ENCODE results near the gene EHD4.

DNA sequence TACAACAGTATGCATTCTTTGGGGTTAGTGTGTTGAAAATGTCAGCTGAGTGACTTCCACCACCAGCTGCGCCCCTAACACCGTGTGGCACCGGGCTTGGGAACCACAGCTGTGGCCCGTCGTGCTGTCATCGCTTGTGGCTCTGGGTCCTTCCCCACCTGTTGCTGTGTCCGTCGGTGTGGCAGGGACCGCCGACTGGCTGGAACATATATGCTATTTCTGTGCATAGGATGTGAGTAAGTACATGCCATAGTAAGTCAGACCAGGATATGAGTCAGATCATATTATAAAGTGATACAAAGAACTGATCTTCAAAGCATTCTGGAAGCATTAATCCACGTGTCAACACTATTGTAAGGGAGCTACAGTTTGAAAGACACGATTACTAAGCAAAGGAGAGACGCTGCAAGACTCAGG is 31.9 kb downstream of the EHD4 start:
- no peak for TF ChIP-seq CTCF (tag by site-specific recombination; IDR thresholded peaks at IDR 0.05)
- no peak for TF ChIP-seq ZNF175 (tag by site-specific recombination; IDR thresholded peaks at IDR 0.05)
- TF ChIP-seq, protein P1, sequence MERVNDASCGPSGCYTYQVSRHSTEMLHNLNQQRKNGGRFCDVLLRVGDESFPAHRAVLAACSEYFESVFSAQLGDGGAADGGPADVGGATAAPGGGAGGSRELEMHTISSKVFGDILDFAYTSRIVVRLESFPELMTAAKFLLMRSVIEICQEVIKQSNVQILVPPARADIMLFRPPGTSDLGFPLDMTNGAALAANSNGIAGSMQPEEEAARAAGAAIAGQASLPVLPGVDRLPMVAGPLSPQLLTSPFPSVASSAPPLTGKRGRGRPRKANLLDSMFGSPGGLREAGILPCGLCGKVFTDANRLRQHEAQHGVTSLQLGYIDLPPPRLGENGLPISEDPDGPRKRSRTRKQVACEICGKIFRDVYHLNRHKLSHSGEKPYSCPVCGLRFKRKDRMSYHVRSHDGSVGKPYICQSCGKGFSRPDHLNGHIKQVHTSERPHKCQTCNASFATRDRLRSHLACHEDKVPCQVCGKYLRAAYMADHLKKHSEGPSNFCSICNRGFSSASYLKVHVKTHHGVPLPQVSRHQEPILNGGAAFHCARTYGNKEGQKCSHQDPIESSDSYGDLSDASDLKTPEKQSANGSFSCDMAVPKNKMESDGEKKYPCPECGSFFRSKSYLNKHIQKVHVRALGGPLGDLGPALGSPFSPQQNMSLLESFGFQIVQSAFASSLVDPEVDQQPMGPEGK (tag by site-specific recombination; IDR thresholded peaks at IDR 0.05), result no peak
- TF ChIP-seq ZNF433 (tag by site-specific recombination; IDR thresholded peaks at IDR 0.05; ENCODE audit: low read depth), result no peak
- no peak for TF ChIP-seq MEIS1 (CRISPR knock-in tag; IDR thresholded peaks at IDR 0.05; ENCODE audit: borderline replicate concordance)
- TF ChIP-seq ZNF544 (tag by site-specific recombination; IDR thresholded peaks at IDR 0.05), result no peak
- no peak for TF ChIP-seq ZNF274 (IDR thresholded peaks at IDR 0.05; ENCODE audit: low read length)
- TF ChIP-seq ZNF274 (tag by site-specific recombination; IDR thresholded peaks at IDR 0.05; ENCODE audit: borderline replicate concordance), result no peak
- no peak for TF ChIP-seq KLF16 (tag by site-specific recombination; IDR thresholded peaks at IDR 0.05)

Data from HEK293 (cell line).